Activated naive CD8-positive, alpha-beta T cell treated with anti-CD3 and anti-CD28 coated beads, Interleukin-2, amount 50 U/mL, for 24 hours (primary cell): Measurements from ENCODE around the gene MEIS1.

Source experiments
- ATAC-seq: fragments of 150-1000 bp; cut with Tn5 transposase; one replicate; pipeline ENCODE4 v1.10.0; 2021
- DNase-seq: peaks from one replicate; pipeline ENCODE4 v3.0.0; 2021
- H3K27ac Mint-ChIP-seq: one replicate; pipeline ENCODE4 v1.8.0; 2021; ENCODE audit warnings: mild to moderate bottlenecking, mixed read lengths
- H3K27me3 Mint-ChIP-seq: one replicate; pipeline ENCODE4 v1.8.0; 2021; ENCODE audit warnings: mixed read lengths
- H3K36me3 Mint-ChIP-seq: one replicate; pipeline ENCODE4 v1.8.0; 2021; ENCODE audit warnings: low read depth, mixed read lengths
- H3K4me1 Mint-ChIP-seq: one replicate; pipeline ENCODE4 v1.8.0; 2021; ENCODE audit warnings: mixed read lengths
- H3K4me3 Mint-ChIP-seq: one replicate; pipeline ENCODE4 v1.8.0; 2021; ENCODE audit warnings: mild to moderate bottlenecking, moderate library complexity, mixed read lengths
- H3K9me3 Mint-ChIP-seq: one replicate; pipeline ENCODE4 v1.8.0; 2021; ENCODE audit warnings: mixed read lengths

The MEIS1 gene

GRCh38 chr2:66572391-66572790 lies 137.5 kb downstream of the MEIS1 start:
- Mint-ChIP-seq H3K27ac (no peak overlapping the region), H3K36me3 (no peaks in the 10 kb centered on the region), H3K4me1 (peaks cover 10% of the 10 kb centered on the region), H3K4me3 (no peak overlapping the region), H3K9me3 (no peaks in the 10 kb centered on the region), H3K27me3 (peaks cover 32% of the 10 kb centered on the region)
- no peak for ATAC-seq
- no peak for DNase-seq

- no peak for DNase-seq
- Mint-ChIP-seq H3K4me3 (no peak overlapping the region), H3K4me1 (peaks cover 10% of the 10 kb centered on the region), H3K36me3 (no peaks in the 10 kb centered on the region), H3K9me3 (no peaks in the 10 kb centered on the region), H3K27ac (no peak overlapping the region), H3K27me3 (peaks cover 41% of the 10 kb centered on the region)
- no peak for ATAC-seq
Measured at GRCh38 chr2:66573416-66573815, 138.5 kb downstream of the MEIS1 start.

- Mint-ChIP-seq H3K9me3 (no peaks in the 10 kb centered on the region), H3K36me3 (no peaks in the 10 kb centered on the region), H3K4me1 (peaks cover 10% of the 10 kb centered on the region), H3K27me3 (peaks cover 43% of the 10 kb centered on the region), H3K4me3 (no peak overlapping the region), H3K27ac (no peak overlapping the region)
- ATAC-seq (no peak), DNase-seq (no peak)
Measured at GRCh38 chr2:66573821-66574233, 138.9 kb downstream of the MEIS1 start.

DNA sequence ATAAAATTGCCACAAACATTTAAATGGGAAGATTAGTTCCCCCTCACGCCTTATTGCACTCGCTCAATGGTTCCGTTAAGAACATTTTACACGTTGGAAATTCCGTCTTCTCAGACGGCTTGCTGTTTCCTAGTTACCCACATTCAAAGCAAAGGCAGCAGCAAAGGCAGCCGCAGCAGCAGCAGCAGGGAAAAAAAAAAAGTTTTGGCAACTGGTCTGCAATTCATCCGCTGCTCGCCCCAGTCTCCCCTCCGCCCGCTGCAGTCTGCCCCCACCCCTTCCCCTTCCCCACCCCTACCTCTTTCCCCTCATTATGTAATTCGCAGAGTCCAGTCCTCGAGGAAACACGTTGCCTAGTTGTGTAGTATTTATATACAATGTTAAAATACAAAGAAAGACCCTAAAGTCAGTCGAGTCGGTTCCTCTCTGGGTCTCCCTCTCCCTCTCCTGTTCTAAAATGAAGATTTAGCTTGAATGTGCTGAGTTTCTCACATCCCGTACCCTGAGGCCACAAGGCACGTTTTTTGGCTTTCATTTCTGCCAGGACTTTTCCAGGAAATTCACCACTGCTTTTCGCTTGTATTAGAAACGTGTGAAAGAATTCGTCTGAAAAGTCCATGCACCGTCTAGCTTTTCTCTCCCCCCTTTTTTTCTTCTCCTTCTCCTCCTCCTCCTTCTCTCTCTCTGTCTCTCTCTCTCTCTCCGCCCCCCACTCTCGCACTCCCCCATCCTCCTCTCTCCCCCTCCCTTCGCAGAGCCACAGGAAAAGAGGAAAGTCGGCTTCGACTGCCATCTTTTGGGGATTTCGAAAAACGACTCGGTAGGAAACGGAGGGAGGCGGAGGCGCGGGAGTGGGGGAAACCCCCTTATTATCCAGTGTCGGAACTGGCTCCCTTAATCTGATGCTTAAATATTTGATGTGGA lies 140.0 kb downstream of the MEIS1 start:
- no peaks in the 10 kb centered on the region for H3K9me3 Mint-ChIP-seq
- H3K4me1 Mint-ChIP-seq, result peaks cover 10% of the 10 kb centered on the region
- peaks cover 53% of the 10 kb centered on the region for H3K27me3 Mint-ChIP-seq
- H3K27ac Mint-ChIP-seq, result no peak overlapping the region
- no peaks in the 10 kb centered on the region for H3K36me3 Mint-ChIP-seq
- no peak for ATAC-seq
- H3K4me3 Mint-ChIP-seq, result peak overlapping the region; percentile 34
- DNase-seq, result no peak

GRCh38 chr2:66575625-66576310 lies 140.8 kb downstream of the MEIS1 start:
- peaks cover 12% of the 10 kb centered on the region for H3K4me1 Mint-ChIP-seq
- ATAC-seq, result peak; percentile 24
- H3K4me3 Mint-ChIP-seq, result peak overlapping the region; percentile 34
- H3K27me3 Mint-ChIP-seq, result peaks cover 55% of the 10 kb centered on the region
- no peaks in the 10 kb centered on the region for H3K36me3 Mint-ChIP-seq
- no peak for DNase-seq
- no peak overlapping the region for H3K27ac Mint-ChIP-seq
- peaks cover under 1% of the 10 kb centered on the region for H3K9me3 Mint-ChIP-seq

DNA sequence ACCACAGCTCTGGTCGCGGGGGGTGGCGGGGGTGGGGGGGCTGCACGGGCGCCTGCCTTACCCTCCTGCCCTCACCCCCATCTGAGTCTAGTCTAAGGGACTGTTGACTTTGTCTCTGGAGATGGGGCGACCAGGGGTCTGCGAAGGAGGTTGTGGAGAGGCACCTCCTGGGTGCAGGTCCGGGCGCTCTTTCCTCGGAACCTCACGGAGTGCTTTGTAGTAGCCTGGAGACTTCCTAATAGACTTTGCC lies 141.3 kb downstream of the MEIS1 start:
- Mint-ChIP-seq H3K27ac (no peak overlapping the region), H3K9me3 (peaks cover 5% of the 10 kb centered on the region), H3K27me3 (peaks cover 59% of the 10 kb centered on the region), H3K36me3 (peaks cover 3% of the 10 kb centered on the region), H3K4me3 (no peak overlapping the region), H3K4me1 (peaks cover 16% of the 10 kb centered on the region)
- DNase-seq, result no peak
- peak; percentile 15 for ATAC-seq

DNA sequence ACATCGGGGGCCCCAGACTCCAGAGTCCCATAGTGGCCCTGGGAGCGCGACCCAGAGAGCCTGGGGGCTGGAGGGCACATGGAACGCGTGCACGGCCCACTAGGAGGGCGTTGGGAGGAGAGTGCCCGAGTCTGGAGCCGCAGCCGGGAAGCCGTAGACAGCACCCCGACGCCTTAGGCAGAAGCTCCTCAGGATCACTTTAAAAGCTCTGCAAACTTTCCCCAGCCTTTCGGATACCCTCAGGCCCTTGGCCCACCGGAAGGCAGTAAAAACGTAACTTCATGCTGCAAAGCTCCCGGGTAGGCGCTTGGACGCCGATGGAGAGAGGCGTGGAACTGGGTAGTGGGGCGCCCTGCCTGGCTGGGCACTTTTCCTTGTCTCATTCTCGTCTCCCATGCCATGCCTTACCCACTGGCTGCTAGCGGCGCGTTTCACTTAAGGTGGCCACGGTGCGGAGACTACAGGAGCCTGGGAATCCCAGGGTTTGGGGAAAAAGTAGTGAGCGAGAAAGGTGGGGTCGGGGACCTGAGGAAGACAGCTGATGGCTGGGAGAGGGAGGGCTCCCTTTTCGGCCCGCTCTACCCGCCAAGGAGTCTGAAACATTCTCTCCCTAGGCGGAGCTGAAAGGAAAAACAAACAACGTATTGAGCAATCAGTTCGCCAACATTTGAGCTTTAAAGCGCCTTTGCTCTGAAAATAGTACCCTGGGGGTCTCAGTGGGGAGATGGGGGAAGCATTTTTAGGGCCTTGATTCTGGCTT lies 141.8 kb downstream of the MEIS1 start:
- peaks cover 3% of the 10 kb centered on the region for H3K36me3 Mint-ChIP-seq
- H3K4me3 Mint-ChIP-seq, result no peak overlapping the region
- H3K27ac Mint-ChIP-seq, result no peak overlapping the region
- peaks cover 16% of the 10 kb centered on the region for H3K4me1 Mint-ChIP-seq
- DNase-seq (no peak), ATAC-seq (no peak)
- H3K27me3 Mint-ChIP-seq, result peaks cover 59% of the 10 kb centered on the region
- H3K9me3 Mint-ChIP-seq, result peaks cover 5% of the 10 kb centered on the region

GRCh38 chr2:66577321-66578053 lies 142.6 kb downstream of the MEIS1 start:
- no peak overlapping the region for H3K27ac Mint-ChIP-seq
- DNase-seq, result no peak
- peaks cover 5% of the 10 kb centered on the region for H3K9me3 Mint-ChIP-seq
- ATAC-seq, result no peak
- no peak overlapping the region for H3K4me3 Mint-ChIP-seq
- H3K36me3 Mint-ChIP-seq, result peaks cover 3% of the 10 kb centered on the region
- peaks cover 55% of the 10 kb centered on the region for H3K27me3 Mint-ChIP-seq
- peaks cover 16% of the 10 kb centered on the region for H3K4me1 Mint-ChIP-seq

GRCh38 chr2:66578054-66578686 lies 143.2 kb downstream of the MEIS1 start:
- Mint-ChIP-seq H3K4me3 (no peak overlapping the region), H3K27me3 (peaks cover 55% of the 10 kb centered on the region), H3K27ac (no peak overlapping the region), H3K9me3 (peaks cover 5% of the 10 kb centered on the region), H3K36me3 (peaks cover 3% of the 10 kb centered on the region), H3K4me1 (peaks cover 16% of the 10 kb centered on the region)
- no peak for DNase-seq
- ATAC-seq, result no peak

- no peak overlapping the region for H3K27ac Mint-ChIP-seq
- H3K4me1 Mint-ChIP-seq, result peaks cover 16% of the 10 kb centered on the region
- peaks cover 5% of the 10 kb centered on the region for H3K9me3 Mint-ChIP-seq
- no peak overlapping the region for H3K4me3 Mint-ChIP-seq
- DNase-seq (no peak), ATAC-seq (no peak)
- H3K27me3 Mint-ChIP-seq, result peaks cover 52% of the 10 kb centered on the region
- H3K36me3 Mint-ChIP-seq, result peaks cover 3% of the 10 kb centered on the region
Measured at GRCh38 chr2:66578687-66579106, 143.8 kb downstream of the MEIS1 start.

- Mint-ChIP-seq H3K36me3 (peaks cover 3% of the 10 kb centered on the region), H3K9me3 (peaks cover 5% of the 10 kb centered on the region), H3K4me3 (no peak overlapping the region), H3K27ac (no peak overlapping the region), H3K27me3 (peaks cover 48% of the 10 kb centered on the region), H3K4me1 (peaks cover 16% of the 10 kb centered on the region)
- ATAC-seq, result no peak
- no peak for DNase-seq
Measured at GRCh38 chr2:66579186-66580126, 144.5 kb downstream of the MEIS1 start.

DNA sequence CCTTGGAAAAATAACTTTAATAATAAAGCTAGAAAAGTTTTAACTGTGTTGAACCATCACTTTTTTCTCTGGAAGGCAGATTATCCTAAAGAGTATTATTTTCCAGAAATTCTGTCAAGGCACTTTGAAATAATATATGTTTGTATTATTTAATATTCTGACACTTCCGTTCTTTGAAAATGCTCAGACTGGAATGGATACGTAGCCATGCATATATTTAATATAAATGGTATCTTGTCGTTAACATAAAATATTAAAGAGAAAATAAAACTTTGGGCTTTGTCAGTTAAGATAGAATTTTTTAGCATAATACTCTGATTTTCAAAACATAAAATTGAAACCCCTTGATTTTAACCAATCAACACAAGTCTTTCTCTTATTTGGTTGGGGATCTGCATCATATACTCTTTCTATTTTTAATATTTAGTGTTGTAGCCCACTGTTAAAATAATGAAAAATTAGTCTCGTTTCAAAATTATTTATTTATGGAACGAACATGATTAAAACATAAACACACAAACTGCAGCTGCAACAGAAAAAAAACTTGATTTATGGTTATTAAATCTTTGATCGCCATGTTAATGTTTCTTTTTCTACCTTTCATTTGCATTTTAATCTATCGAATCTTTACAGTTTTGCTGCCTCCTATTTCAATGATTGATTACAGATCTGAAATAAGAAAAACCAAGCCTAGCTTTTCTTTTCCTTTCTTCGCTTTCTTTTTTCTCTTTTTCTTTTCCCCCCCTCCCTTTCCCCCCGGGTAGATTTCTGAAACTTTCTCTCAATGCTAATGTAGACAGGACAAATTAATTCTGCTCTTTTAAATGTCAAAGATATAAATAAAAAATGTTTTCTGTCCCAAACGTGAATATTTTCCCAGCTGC lies 145.5 kb downstream of the MEIS1 start:
- Mint-ChIP-seq H3K27me3 (peaks cover 40% of the 10 kb centered on the region), H3K27ac (no peak overlapping the region), H3K4me3 (no peak overlapping the region), H3K4me1 (peaks cover 13% of the 10 kb centered on the region), H3K9me3 (peaks cover 5% of the 10 kb centered on the region), H3K36me3 (peaks cover 3% of the 10 kb centered on the region)
- no peak for ATAC-seq
- DNase-seq, result no peak
